ENCODE results near the gene FBXO8.

- no peak for TF ChIP-seq CTCF (IDR thresholded peaks at IDR 0.05)
- TF ChIP-seq POLR2A (IDR thresholded peaks at IDR 0.05): no peak
Measured at GRCh38 chr4:174214101-174214878, 69.2 kb downstream of the FBXO8 start.
